Transverse colon (tissue), 3 donors: ENCODE results near the gene ZMAT5.

ENCODE experiments used
- CTCF ChIP-seq, 5 experiments: fragments of 200-600 bp in 3 of 5; fragments of 450-650 bp in 2 of 5; sonication (generic) in 3 of 5; IDR thresholded peaks; 1 replicate in 2 of 5; 2 replicates in 3 of 5; pipeline ENCODE4 v1.5.1; 2016 to 2017; ENCODE audit warnings: antibody characterized with exemption in 5 of 5, inconsistent platforms in 3 of 5, mild to moderate bottlenecking in 2 of 5, moderate library complexity in 1 of 5
- EP300 ChIP-seq: sonication (generic); formaldehyde crosslinking; IDR thresholded peaks from one replicate; pipeline ENCODE4 v1.6.1; 2017; ENCODE audit warnings: antibody characterized with exemption, low read depth
- POLR2A ChIP-seq: fragments of 450-650 bp; IDR thresholded peaks from one replicate; pipeline ENCODE4 v1.6.1; 2016; ENCODE audit warnings: antibody characterized with exemption, mild to moderate bottlenecking, moderate library complexity

- TF ChIP-seq CTCF (IDR thresholded peaks at IDR 0.05) (no peak), EP300 (no peak), POLR2A (no peak)
Measured at GRCh38 chr22:29738118-29738815, 28.5 kb downstream of the ZMAT5 start.
